OCI-LY7 (cell line): ENCODE measurements around the gene FSD1L. TPM values are rescaled to one million over a fixed set of nuclear protein-coding genes. Genes with fewer than 3 reads are reported as not detected.

ENCODE experiments used
- BruUV-seq: library from RNA; stranded (reverse); fragments of 400-500 nt; replicated peaks from 2 replicates; lab custom pipeline; 2021; lab: Mats Ljungman, UMichigan
- CTCF ChIA-PET: fragments of 300-600 bp; sonication (Branson Sonifier 250); formaldehyde crosslinking; loops from one replicate; lab custom pipeline; 2022; ENCODE audit warnings: antibody characterized with exemption; ENCODE audit not compliant: unreplicated experiment; lab: Charles Lee
- POLR2A ChIA-PET: fragments of 300-600 bp; sonication (Branson Sonifier 250); formaldehyde crosslinking; loops from one replicate; lab custom pipeline; 2022; ENCODE audit warnings: antibody characterized with exemption; lab: Charles Lee
- DNase-seq: peaks from one replicate; pipeline ENCODE4 v3.0.0-alpha.2; 2015; ENCODE audit warnings: low spot score
- H2AFZ ChIP-seq: fragments of 200-600 bp; sonication (generic), shearing (Covaris generic); 2 replicates; pipeline ENCODE4 v1.6.1; 2014; ENCODE audit warnings: mild to moderate bottlenecking, antibody characterized with exemption, low read length, moderate library complexity
- H3K27ac ChIP-seq: fragments of 200-600 bp; sonication (generic); 2 replicates; pipeline ENCODE4 v1.5.1; 2014; ENCODE audit warnings: mixed run types, low read depth, mild to moderate bottlenecking, moderate library complexity, low read length, inconsistent platforms; ENCODE audit not compliant: poor library complexity, severe bottlenecking
- H3K36me3 ChIP-seq: fragments of 200-600 bp; sonication (generic); 2 replicates; pipeline ENCODE4 v1.6.1; 2014; ENCODE audit warnings: mild to moderate bottlenecking, antibody characterized with exemption, low read length, moderate library complexity, mixed read lengths; ENCODE audit not compliant: insufficient read depth
- H3K4me1 ChIP-seq: fragments of 200-600 bp; sonication (generic); 2 replicates; pipeline ENCODE4 v1.5.1; 2014; ENCODE audit warnings: mild to moderate bottlenecking, low read length; ENCODE audit not compliant: insufficient read depth, poor library complexity, severe bottlenecking
- H3K4me2 ChIP-seq: fragments of 200-600 bp; sonication (generic); 2 replicates; pipeline ENCODE4 v1.6.1; 2014; ENCODE audit warnings: mild to moderate bottlenecking, low read length
- H3K4me3 ChIP-seq: fragments of 200-600 bp; sonication (generic); 2 replicates; pipeline ENCODE4 v1.5.1; 2014; ENCODE audit warnings: mild to moderate bottlenecking, low read depth, low read length; ENCODE audit not compliant: poor library complexity, severe bottlenecking
- H3K79me2 ChIP-seq: fragments of 200-600 bp; sonication (generic); 2 replicates; pipeline ENCODE4 v1.6.1; 2016; ENCODE audit warnings: low read depth, mild to moderate bottlenecking, low read length, moderate library complexity, mixed read lengths; ENCODE audit not compliant: insufficient read depth
- H3K9me2 ChIP-seq: fragments of 200-600 bp; sonication (generic); 2 replicates; pipeline ENCODE4 v1.6.1; 2016; ENCODE audit warnings: mild to moderate bottlenecking, low read length, mixed read lengths; ENCODE audit not compliant: insufficient read depth
- H3K9me3 ChIP-seq: fragments of 200-600 bp; sonication (generic); 2 replicates; pipeline ENCODE4 v1.6.1; 2014; ENCODE audit warnings: mild to moderate bottlenecking, mixed run types, low read length, mixed read lengths
- H4K20me1 ChIP-seq: fragments of 200-600 bp; sonication (generic); 2 replicates; pipeline ENCODE4 v1.6.1; 2014; ENCODE audit warnings: mild to moderate bottlenecking, antibody characterized with exemption, low read length, moderate library complexity, mixed read lengths; ENCODE audit not compliant: insufficient read depth
- CTCF ChIP-seq: fragments of 200-600 bp; sonication (generic); conservative IDR thresholded peaks from 2 replicates; pipeline ENCODE4 v1.5.1; 2014; ENCODE audit warnings: mild to moderate bottlenecking, antibody characterized with exemption, low read length, moderate library complexity, mixed read lengths
- EZH2phosphoT487 ChIP-seq: fragments of 200-600 bp; sonication (generic); IDR thresholded peaks from 2 replicates; pipeline ENCODE4 v1.6.1; 2018; ENCODE audit warnings: low read depth, borderline replicate concordance, mild to moderate bottlenecking, mixed run types, antibody characterized with exemption, low read length, moderate library complexity, mixed read lengths
- intact Hi-C: fragments of 100-400 bp; cut with micrococcal nuclease; formaldehyde crosslinking; loops from one replicate; pipeline ENCODE4 v1.10.0; 2022; ENCODE audit not compliant: unreplicated experiment
- total RNA-seq, 2 experiments: library from RNA; depleted of rRNA in 1 of 2; stranded (reverse); fragments of >200 nt in 1 of 2; shearing (Covaris generic) in 1 of 2; gene quantifications; 2 replicates each; pipeline ENCODE4 v1.2.3, GENCODE V29; 2014 to 2022

FSD1L gene
- total RNA-seq, 2 experiments from 2014 or later: 4.4 to 7.9 TPM

GRCh38 chr9:105437704-105438103, 10.1 kb upstream of the FSD1L start:
- Histone ChIP-seq H3K9me2 (no peaks in the 10 kb centered on the region), H3K79me2 (no peaks in the 10 kb centered on the region), H3K36me3 (no peaks in the 10 kb centered on the region), H3K4me1 (no peaks in the 10 kb centered on the region), H3K4me3 (no peak overlapping the region), H3K9me3 (no peaks in the 10 kb centered on the region), H3K27ac (no peak overlapping the region), H4K20me1 (no peaks in the 10 kb centered on the region), H2AFZ (no peak overlapping the region), H3K4me2 (no peak overlapping the region)
- TF ChIP-seq CTCF (no peak), EZH2phosphoT487 (no peak)
- ChIA-PET POLR2A (no interaction called here), CTCF (no interaction called here)
- DNase-seq: no peak
- intact Hi-C loops: no loop called here
- no TSS peak for BruUV-seq

GRCh38 chr9:105438141-105438806, 9.6 kb upstream of the FSD1L start:
- Histone ChIP-seq H3K9me3 (no peaks in the 10 kb centered on the region), H3K9me2 (no peaks in the 10 kb centered on the region), H3K79me2 (no peaks in the 10 kb centered on the region), H4K20me1 (no peaks in the 10 kb centered on the region), H3K4me2 (no peak overlapping the region), H2AFZ (no peak overlapping the region), H3K36me3 (no peaks in the 10 kb centered on the region), H3K4me1 (no peaks in the 10 kb centered on the region), H3K4me3 (no peak overlapping the region), H3K27ac (no peak overlapping the region)
- CTCF ChIA-PET: no interaction called here
- no TSS peak for BruUV-seq
- DNase-seq: no peak
- POLR2A ChIA-PET: no interaction called here
- intact Hi-C loops: no loop called here
- no peak for TF ChIP-seq EZH2phosphoT487
- TF ChIP-seq CTCF: no peak

- Histone ChIP-seq H3K9me3 (no peaks in the 10 kb centered on the region), H3K4me3 (no peak overlapping the region), H3K9me2 (no peaks in the 10 kb centered on the region), H3K4me1 (no peaks in the 10 kb centered on the region), H3K27ac (no peak overlapping the region), H2AFZ (no peak overlapping the region), H3K4me2 (no peak overlapping the region), H3K36me3 (no peaks in the 10 kb centered on the region), H4K20me1 (no peaks in the 10 kb centered on the region), H3K79me2 (no peaks in the 10 kb centered on the region)
- BruUV-seq: no TSS peak
- ChIA-PET CTCF (no interaction called here), POLR2A (interaction anchor here (0.6 kb wide), 1 partner anchor 22 kb away, joined by 4 read pairs; no protein-coding TSS in a partner anchor)
- intact Hi-C loops: no loop called here
- no peak for TF ChIP-seq EZH2phosphoT487
- TF ChIP-seq CTCF: no peak
- no peak for DNase-seq
Measured at GRCh38 chr9:105439428-105439827, 8.4 kb upstream of the FSD1L start.
